Neutrophil (primary cell): Measurements from ENCODE around the gene TAF1C.

Source experiments
- H3K27ac ChIP-seq: fragments of 200-600 bp; sonication (generic); 2 replicates; pipeline ENCODE4 v1.5.1; 2016; ENCODE audit warnings: mild to moderate bottlenecking, moderate library complexity
- H3K27me3 ChIP-seq: fragments of 200-600 bp; sonication (generic); 2 replicates; pipeline ENCODE4 v1.6.0; 2016; ENCODE audit warnings: mild to moderate bottlenecking
- H3K36me3 ChIP-seq: fragments of 200-600 bp; sonication (generic); 2 replicates; pipeline ENCODE4 v1.5.1; 2017
- H3K4me1 ChIP-seq, 2 experiments: fragments of 200-600 bp in 1 of 2; sonication (generic) in 1 of 2; 1 replicate in 1 of 2; 2 replicates in 1 of 2; pipeline versions ENCODE4 v1.5.1 to v1.6.1; 2013 to 2016; ENCODE audit warnings: low read depth in 1 of 2, low read length in 1 of 2, mild to moderate bottlenecking in 1 of 2, moderate library complexity in 1 of 2; ENCODE audit not compliant: control insufficient read depth in 1 of 2, insufficient read depth in 1 of 2
- H3K4me3 ChIP-seq, 2 experiments: fragments of 200-600 bp in 1 of 2; sonication (generic) in 1 of 2; 1 replicate in 1 of 2; 2 replicates in 1 of 2; pipeline ENCODE4 v1.5.1; 2013 to 2016; ENCODE audit warnings: low read depth in 1 of 2, low read length in 1 of 2, mild to moderate bottlenecking in 1 of 2, moderate library complexity in 1 of 2
- H3K9me3 ChIP-seq: fragments of 200-600 bp; sonication (generic); 2 replicates; pipeline ENCODE4 v1.5.1; 2016
- TF ChIP-seq, protein P1 (sequence below): fragments of 200-600 bp; sonication (generic); IDR thresholded peaks from 2 replicates; pipeline ENCODE4 v1.5.1; 2016; ENCODE audit warnings: antibody characterized with exemption

TAF1C gene

GRCh38 chr16:84159800-84160199 lies 27.1 kb downstream of the TAF1C start:
- TF ChIP-seq, protein P1, sequence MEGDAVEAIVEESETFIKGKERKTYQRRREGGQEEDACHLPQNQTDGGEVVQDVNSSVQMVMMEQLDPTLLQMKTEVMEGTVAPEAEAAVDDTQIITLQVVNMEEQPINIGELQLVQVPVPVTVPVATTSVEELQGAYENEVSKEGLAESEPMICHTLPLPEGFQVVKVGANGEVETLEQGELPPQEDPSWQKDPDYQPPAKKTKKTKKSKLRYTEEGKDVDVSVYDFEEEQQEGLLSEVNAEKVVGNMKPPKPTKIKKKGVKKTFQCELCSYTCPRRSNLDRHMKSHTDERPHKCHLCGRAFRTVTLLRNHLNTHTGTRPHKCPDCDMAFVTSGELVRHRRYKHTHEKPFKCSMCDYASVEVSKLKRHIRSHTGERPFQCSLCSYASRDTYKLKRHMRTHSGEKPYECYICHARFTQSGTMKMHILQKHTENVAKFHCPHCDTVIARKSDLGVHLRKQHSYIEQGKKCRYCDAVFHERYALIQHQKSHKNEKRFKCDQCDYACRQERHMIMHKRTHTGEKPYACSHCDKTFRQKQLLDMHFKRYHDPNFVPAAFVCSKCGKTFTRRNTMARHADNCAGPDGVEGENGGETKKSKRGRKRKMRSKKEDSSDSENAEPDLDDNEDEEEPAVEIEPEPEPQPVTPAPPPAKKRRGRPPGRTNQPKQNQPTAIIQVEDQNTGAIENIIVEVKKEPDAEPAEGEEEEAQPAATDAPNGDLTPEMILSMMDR, result no peak
- Histone ChIP-seq H3K4me3 (no peak overlapping the region), H3K27me3 (peaks cover 84% of the 10 kb centered on the region), H3K9me3 (no peaks in the 10 kb centered on the region), H3K27ac (no peak overlapping the region), H3K4me1 (no peaks in the 10 kb centered on the region), H3K36me3 (no peaks in the 10 kb centered on the region)

- H3K9me3 ChIP-seq, result no peaks in the 10 kb centered on the region
- H3K4me3 ChIP-seq, result no peak overlapping the region
- H3K4me1 ChIP-seq, result no peaks in the 10 kb centered on the region
- peaks cover 77% of the 10 kb centered on the region for H3K27me3 ChIP-seq
- TF ChIP-seq, protein P1, result no peak
- H3K27ac ChIP-seq, result no peak overlapping the region
- no peaks in the 10 kb centered on the region for H3K36me3 ChIP-seq
These were observed 27.9 kb downstream of the TAF1C start for GRCh38 chr16:84159007-84159406.

DNA sequence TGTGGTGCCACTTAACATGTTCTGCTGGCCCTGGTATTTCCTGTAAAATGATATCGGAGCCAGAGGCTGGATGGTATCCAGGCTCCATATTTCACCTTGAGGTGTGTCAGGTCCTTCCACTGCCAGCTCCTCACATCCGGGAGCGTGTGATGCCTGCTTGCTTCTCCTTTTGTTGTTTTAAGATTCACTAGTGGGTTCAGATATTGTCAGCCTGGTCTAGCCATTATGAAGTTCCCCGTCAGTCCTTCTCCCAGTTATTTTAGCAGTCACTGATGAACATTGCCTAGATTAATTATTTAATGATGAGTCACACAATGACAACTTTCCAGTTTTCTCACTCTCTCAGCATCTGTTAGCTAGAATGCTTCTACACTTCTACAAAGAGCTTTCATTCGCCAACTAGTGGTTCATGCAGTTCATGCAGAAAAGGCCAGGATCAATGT lies 30.5 kb downstream of the TAF1C start:
- H3K4me3 ChIP-seq, result no peak overlapping the region
- peaks cover 65% of the 10 kb centered on the region for H3K27me3 ChIP-seq
- no peak overlapping the region for H3K27ac ChIP-seq
- no peaks in the 10 kb centered on the region for H3K4me1 ChIP-seq
- TF ChIP-seq, protein P1, result no peak
- H3K9me3 ChIP-seq, result no peaks in the 10 kb centered on the region
- H3K36me3 ChIP-seq, result no peaks in the 10 kb centered on the region

- Histone ChIP-seq H3K9me3 (no peaks in the 10 kb centered on the region), H3K4me3 (no peak overlapping the region), H3K27me3 (peaks cover 60% of the 10 kb centered on the region), H3K4me1 (no peaks in the 10 kb centered on the region), H3K36me3 (no peaks in the 10 kb centered on the region), H3K27ac (no peak overlapping the region)
- TF ChIP-seq, protein P1, result no peak
These were observed 31.1 kb downstream of the TAF1C start for GRCh38 chr16:84155771-84156170.

DNA sequence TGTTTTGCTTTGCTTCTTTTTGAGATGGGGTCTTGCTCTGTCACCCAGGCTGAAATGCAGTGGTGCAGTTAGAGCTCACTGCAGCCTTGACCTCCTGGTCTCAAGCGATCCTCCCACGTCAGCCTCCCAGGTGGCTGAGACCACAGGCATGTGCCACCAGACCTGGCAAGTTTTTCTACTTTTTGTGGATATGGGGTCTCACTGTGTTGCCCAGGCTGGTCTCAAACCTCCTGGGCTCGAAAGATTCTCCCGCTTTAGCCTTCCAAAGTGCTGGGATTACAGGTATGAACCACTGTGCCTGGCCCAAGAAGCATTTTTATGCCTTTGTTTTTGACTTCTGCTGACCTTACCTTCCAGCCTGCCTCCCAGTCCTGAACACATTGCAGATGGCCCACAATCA lies 31.6 kb downstream of the TAF1C start:
- no peak overlapping the region for H3K4me3 ChIP-seq
- TF ChIP-seq, protein P1, result no peak
- H3K27me3 ChIP-seq, result peaks cover 57% of the 10 kb centered on the region
- H3K27ac ChIP-seq, result no peak overlapping the region
- H3K4me1 ChIP-seq, result no peaks in the 10 kb centered on the region
- H3K36me3 ChIP-seq, result no peaks in the 10 kb centered on the region
- no peaks in the 10 kb centered on the region for H3K9me3 ChIP-seq
